ENCODE data around the gene APOL4. TPM values are rescaled to one million over a fixed set of nuclear protein-coding genes. Genes with fewer than 3 reads are reported as not detected.
"Not testable (repeated sequence)": the region's sequence is repeated elsewhere in the genome, so short reads cannot be mapped to it uniquely, and the experiment has no call there.

APOL4 gene
- total RNA-seq, 8 experiments from 2014 or later, result 0.08 to 32.6 (median 5.1) TPM; not detected in 1

DNA sequence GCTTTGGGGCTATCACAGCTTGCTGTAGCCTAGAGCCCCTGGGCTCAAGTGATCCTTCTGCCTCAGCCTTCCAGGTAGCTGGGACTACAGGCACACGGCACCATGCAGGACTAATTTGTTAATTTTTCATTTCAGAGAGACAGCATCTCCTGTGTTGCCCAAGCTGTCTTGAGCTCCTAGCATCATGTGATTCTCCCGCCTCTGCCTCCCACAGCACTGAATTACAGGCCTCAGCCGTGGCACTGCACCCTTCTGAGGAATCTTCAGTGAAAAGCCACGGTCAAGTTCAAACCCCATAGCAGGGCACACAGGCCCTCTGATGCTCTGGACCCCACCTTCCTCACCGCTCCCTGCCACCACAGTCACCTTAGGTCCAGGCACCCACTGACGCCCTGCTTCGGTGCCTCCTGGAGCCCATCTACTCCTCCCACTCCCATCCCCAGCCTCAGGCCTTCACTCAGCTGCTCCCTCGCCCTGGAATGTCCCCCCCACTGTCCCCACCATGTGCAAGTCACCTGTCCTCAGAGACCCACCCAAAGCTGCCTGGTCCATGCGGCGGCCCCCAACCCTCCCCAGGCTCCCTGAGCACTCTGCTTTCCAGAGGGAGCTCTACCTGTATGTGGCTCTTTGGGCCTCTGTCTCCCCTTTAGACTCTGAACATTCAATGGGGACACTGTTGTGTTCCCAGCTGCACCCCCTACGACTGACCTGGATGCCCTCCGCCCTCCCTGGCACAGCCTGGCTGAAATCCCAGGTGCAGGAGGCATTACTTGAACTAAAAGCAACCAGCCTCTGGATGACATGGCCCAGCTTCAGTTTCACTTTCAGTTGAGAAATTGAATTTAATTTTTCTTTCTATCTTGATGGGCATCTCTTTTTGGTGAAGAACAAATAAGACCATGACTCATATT lies 36.1 kb upstream of the APOL4 start:
- Histone ChIP-seq H3K4me3 (peak overlapping the region in 3 of 5 donors; percentile 6 to 49 (median 19)), H3K27ac (no peak overlapping the region), H3K4me1 (replicated peaks in 1 of 2) (peaks cover 8 to 21% of the 10 kb centered on the region in 2 donors)
- 0 to 96% (median 75%) methylated on average over 1 to 4 of the region's 12 CpGs; no CpG with 5 or more reads in 4 of the 10 experiments for WGBS, 10 experiments
- peak in 5 of 8 experiments; percentile 0 to 15 (median 9) for ATAC-seq (replicated peaks in 6 of 8)
- in situ Hi-C loops (cut with MboI; ENCODE audit: low pct_unique_long_range_greater_than_20kb in 2 of 9, low sequenced_read_pairs in 9 of 9, unreplicated experiment in 9 of 9), result no loop called here

DNA sequence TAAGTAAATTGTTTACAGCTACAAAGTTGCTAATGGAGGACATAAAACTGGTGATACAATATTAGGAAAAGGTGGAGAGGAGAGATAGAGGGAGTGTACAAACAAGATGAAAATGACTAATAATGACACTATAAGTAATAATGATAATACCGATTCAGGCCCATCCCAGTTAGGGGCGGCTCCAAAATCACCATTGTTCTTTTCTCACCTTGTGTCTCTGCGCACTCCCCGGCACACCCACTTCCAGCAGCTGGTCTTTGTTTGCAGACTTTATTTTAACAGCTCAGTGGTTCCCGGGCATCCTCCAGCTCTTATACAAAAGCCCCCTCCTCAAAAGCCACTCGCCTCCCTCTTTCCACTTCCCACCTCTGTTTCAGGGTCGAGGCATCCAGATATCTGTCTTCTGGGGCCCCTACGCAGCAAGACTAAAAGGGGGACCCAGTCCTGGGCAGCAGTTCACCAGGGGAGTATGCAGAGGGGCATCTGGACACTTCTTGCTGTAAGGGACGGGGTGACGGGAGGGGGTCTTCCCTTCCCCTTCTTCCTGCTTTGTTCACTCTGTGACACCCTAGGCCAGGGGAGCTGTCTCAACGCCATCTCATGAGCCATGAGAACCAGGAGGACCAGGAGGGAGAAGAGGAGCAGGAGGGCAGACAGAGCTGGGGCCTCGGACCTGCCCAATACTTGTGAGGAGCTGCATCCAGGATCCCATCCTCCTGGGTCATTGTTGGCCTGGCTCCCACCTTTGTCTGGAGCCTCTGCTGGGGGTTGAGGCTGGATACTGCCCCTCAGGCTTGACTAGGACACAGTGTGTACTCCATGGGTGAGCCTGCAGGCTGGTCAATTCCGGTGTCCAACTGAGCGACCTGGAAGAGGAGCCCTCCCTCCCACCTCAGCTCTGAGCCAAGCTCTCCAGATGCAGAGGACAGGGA lies 35.0 kb upstream of the APOL4 start:
- no peak for ATAC-seq (replicated peaks in 6 of 8)
- in situ Hi-C loops (cut with MboI; ENCODE audit: low pct_unique_long_range_greater_than_20kb in 2 of 9, low sequenced_read_pairs in 9 of 9, unreplicated experiment in 9 of 9), result no loop called here
- H3K27ac ChIP-seq, result no peak overlapping the region
- H3K4me1 ChIP-seq (replicated peaks in 1 of 2), result peaks cover 8 to 21% of the 10 kb centered on the region in 2 donors
- peak overlapping the region in 2 of 5 donors; percentile 16 to 49 for H3K4me3 ChIP-seq
- 17 to 100% (median 88%) methylated on average over 1 to 6 of the region's 14 CpGs; no CpG with 5 or more reads in 1 of the 10 experiments for WGBS, 10 experiments

DNA sequence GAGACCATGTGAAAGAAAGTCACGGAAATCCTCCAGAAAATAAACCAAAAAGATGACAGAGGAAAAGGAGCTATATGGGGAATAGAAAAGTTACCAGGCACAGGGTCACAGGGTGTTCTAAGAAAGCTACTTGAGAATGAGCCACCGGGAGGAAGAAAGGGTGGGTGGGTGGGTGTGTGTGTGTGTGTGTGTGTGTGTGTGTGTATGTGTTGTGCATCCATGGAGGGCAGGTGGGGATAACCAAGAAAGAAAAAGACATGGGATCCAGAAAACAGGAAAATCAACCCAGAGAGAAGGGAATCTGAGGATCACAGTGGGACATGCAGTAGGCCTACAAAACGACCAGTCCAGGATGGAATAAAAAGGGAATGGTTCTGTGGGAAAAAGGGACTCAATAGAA lies 34.0 kb upstream of the APOL4 start:
- Histone ChIP-seq H3K27ac (no peak overlapping the region), H3K4me3 (no peak overlapping the region), H3K4me1 (replicated peaks in 1 of 2) (peaks cover 8 to 21% of the 10 kb centered on the region in 2 donors)
- 53 to 100% (median 82%) methylated on average over 1 to 3 of the region's 3 CpGs for WGBS, 10 experiments
- in situ Hi-C loops (cut with MboI; ENCODE audit: low pct_unique_long_range_greater_than_20kb in 2 of 9, low sequenced_read_pairs in 9 of 9, unreplicated experiment in 9 of 9), result no loop called here
- ATAC-seq (replicated peaks in 6 of 8), result no peak

DNA sequence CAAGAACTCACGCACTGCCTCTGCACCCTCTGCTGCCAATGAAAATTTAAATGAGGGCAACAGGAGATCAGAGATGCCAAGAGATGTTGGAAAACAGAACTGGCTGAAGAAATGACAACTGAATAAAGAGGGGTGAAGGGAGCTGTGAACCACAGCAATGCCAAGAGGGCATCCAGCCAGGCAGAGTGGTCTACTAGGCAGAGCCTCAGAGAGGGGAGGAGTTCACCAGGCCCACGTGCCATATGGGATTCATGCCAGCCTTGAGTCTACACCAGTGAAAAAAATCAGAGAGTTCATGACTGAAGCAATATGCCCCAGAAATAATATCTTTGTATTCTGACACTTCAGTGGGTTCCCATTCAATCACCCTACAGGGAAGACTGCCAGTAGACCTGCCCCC lies 33.3 kb upstream of the APOL4 start:
- H3K4me1 ChIP-seq (replicated peaks in 1 of 2), result peaks cover 8 to 21% of the 10 kb centered on the region in 2 donors
- in situ Hi-C loops (cut with MboI; ENCODE audit: low pct_unique_long_range_greater_than_20kb in 2 of 9, low sequenced_read_pairs in 9 of 9, unreplicated experiment in 9 of 9), result no loop called here
- WGBS, 10 experiments, result 0 to 100% (median 74%) methylated on average over 1 to 2 of the region's 2 CpGs; no CpG with 5 or more reads in 2 of the 10 experiments
- no peak for ATAC-seq (replicated peaks in 6 of 8)
- no peak overlapping the region for H3K27ac ChIP-seq
- no peak overlapping the region for H3K4me3 ChIP-seq

DNA sequence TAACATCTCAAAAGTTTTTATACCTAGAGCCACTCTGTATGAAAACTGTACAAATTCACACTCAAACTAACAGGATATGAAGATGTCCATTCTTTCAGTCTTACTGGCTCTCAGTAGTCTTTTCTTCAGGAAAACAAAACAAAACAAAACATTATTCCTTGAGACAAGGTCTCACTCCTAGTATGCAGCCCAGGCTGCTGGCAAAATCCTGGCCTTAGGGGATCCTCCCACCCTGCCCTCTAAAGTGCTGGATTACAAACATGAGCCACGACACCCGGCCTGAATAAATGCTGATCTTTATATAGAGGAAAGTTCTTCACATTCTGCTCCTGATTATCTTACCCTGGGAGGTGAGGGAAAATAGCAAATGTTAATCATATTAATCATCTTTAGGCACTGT lies 32.6 kb upstream of the APOL4 start:
- no peak overlapping the region for H3K27ac ChIP-seq
- in situ Hi-C loops (cut with MboI; ENCODE audit: low pct_unique_long_range_greater_than_20kb in 2 of 9, low sequenced_read_pairs in 9 of 9, unreplicated experiment in 9 of 9), result no loop called here
- ATAC-seq (replicated peaks in 6 of 8), result peak in 3 of 8 experiments; percentile 1 to 53 (median 5)
- H3K4me1 ChIP-seq (replicated peaks in 1 of 2), result peaks cover 8 to 17% of the 10 kb centered on the region in 2 donors
- 0 to 82% (median 18%) methylated on average over 2 of the region's 2 CpGs; no CpG with 5 or more reads in 6 of the 10 experiments for WGBS, 10 experiments
- no peak overlapping the region for H3K4me3 ChIP-seq

DNA sequence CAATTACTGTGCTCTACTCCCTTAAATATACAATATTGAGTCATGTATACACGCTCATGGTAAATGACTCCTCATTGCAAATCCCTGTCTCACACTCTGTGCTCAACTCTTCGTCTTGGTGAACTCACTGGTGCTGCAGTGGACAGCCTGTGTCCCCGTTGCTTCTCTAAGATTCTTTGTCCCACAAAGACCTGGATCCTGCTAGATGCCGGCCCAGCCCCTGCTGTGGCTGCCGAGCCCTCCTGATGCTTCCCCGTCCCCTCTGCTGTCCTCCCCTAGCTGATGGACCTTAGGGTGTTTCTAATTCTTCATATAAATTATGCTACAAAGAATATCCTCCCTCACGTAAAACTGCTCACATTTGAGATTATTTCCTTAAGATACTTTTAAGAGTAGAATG lies 32.2 kb upstream of the APOL4 start:
- ATAC-seq (replicated peaks in 6 of 8), result no peak
- Histone ChIP-seq H3K4me3 (no peak overlapping the region), H3K4me1 (replicated peaks in 1 of 2) (peaks cover 6 to 16% of the 10 kb centered on the region in 2 donors), H3K27ac (no peak overlapping the region)
- WGBS, 10 experiments, result 58 to 93% (median 89%) methylated on average over 2 to 5 of the region's 7 CpGs; no CpG with 5 or more reads in 1 of the 10 experiments
- in situ Hi-C loops (cut with MboI; ENCODE audit: low pct_unique_long_range_greater_than_20kb in 2 of 9, low sequenced_read_pairs in 9 of 9, unreplicated experiment in 9 of 9), result no loop called here

DNA sequence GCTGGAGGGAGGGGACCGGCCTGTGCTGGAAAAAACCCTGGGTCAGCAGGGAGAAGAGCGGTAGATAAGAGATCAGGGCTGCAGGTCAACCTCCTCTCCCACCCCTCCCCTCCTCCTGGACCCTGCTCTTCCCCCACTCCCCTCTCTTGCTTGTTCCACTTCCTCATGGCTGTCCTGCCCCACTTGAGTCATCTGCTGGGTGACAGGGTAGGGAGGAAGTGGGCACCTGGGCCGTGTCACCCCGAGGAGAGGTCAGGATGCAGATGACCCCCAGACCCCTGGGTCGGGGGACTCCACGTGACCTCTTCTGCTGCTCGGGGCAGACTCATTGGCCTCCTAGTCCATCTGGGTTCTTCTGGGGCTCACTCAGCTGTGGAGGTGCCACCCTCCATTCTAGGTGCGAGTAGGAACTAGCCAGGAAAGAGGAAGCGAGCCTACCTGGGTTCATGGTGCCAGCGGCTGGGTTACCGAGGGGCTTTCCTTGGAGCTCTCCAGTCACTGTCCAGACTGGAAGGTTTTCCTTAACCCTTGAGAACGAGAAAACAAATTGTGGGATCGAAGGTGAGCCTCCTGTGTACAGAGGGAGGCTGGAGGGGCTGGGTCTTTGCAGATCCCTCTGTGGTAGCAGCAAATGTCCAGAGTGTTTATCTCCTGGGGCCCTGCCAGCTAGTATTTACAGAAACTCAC lies 31.2 kb upstream of the APOL4 start:
- ATAC-seq (replicated peaks in 6 of 8), result no peak
- 65 to 100% (median 85%) methylated on average over 1 to 5 of the region's 13 CpGs; no CpG with 5 or more reads in 4 of the 10 experiments for WGBS, 10 experiments
- peaks cover under 1 to 11% of the 10 kb centered on the region in 2 donors for H3K4me1 ChIP-seq (replicated peaks in 1 of 2)
- in situ Hi-C loops (cut with MboI; ENCODE audit: low pct_unique_long_range_greater_than_20kb in 2 of 9, low sequenced_read_pairs in 9 of 9, unreplicated experiment in 9 of 9), result no loop called here
- no peak overlapping the region for H3K27ac ChIP-seq
- no peak overlapping the region for H3K4me3 ChIP-seq

DNA sequence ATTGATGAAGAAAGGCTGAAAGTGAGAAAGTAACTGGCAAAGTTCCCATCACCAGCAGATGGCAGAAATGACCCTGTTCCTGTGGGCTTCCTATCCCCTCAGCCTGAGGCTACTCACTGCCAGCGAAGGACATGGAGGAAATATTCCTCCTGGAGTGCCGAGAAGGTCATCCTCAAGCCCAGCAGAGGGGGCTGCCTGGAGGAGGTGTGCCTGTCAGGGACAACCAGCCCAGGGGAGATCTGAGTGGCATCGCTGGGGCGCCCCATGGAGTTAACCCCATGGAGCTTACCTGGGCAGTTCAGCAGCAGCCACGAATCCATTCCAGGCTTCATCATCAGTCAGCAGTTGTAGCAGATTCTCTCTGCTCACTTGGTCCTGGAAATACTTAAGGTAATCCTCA lies 29.4 kb upstream of the APOL4 start:
- in situ Hi-C loops (cut with MboI; ENCODE audit: low pct_unique_long_range_greater_than_20kb in 2 of 9, low sequenced_read_pairs in 9 of 9, unreplicated experiment in 9 of 9); H3K4me3 ChIP-seq; H3K4me1 ChIP-seq (replicated peaks in 1 of 2); H3K27ac ChIP-seq: not testable (repeated sequence)
- ATAC-seq (replicated peaks in 6 of 8), result peak in 1 of 8 experiments; percentile 12
- WGBS, 10 experiments, result 50 to 100% (median 85%) methylated on average over 1 to 2 of the region's 5 CpGs; no CpG with 5 or more reads in 6 of the 10 experiments

DNA sequence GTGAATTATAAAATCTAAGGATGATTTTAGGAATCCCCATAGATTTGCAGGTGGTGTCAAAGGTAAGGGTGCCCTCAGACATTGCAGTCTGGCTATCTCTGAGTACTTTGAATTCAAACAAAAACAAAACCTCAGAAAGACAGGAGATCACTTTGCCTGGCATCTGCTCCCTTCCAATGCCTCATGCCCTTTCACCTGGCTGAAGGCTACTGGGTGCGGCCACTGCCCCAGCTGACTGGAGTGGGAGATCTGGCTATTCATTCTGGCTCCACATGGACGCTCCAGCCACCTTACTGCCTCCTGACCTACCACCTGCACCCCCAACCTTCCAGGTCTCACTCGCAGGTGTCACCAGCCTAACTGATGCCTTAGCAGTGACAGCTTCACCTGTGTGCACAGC lies 28.0 kb upstream of the APOL4 start:
- H3K4me1 ChIP-seq (replicated peaks in 1 of 2); H3K27ac ChIP-seq; in situ Hi-C loops (cut with MboI; ENCODE audit: low pct_unique_long_range_greater_than_20kb in 2 of 9, low sequenced_read_pairs in 9 of 9, unreplicated experiment in 9 of 9); H3K4me3 ChIP-seq; ATAC-seq (replicated peaks in 6 of 8): not testable (repeated sequence)
- 100% methylated on average over 1 of the region's 3 CpGs; no CpG with 5 or more reads in 8 of the 10 experiments for WGBS, 10 experiments

DNA sequence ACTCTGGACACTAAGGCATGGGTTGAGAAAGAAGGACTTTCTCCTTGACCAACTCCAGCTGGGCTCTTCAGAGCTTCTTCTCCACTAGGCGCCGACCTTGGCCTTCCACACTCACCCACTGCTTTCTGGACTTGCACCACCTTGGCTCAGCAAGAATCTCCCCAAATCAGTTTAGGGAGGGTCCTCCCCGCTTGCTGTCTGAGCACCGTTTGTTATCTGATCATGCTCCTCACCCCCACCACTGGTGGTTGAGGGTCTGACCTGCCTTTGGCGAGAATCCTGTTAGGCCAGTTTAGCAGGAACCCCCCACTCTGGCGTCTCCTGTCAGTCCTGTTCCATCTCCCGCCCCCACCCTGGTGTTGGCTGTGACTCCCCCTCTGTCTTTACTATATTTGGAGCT lies 27.3 kb upstream of the APOL4 start:
- in situ Hi-C loops (cut with MboI; ENCODE audit: low pct_unique_long_range_greater_than_20kb in 2 of 9, low sequenced_read_pairs in 9 of 9, unreplicated experiment in 9 of 9), result no loop called here
- H3K4me3 ChIP-seq, result no peak overlapping the region
- peaks cover 0 to 4% of the 10 kb centered on the region in 2 donors for H3K4me1 ChIP-seq (replicated peaks in 1 of 2)
- no peak overlapping the region for H3K27ac ChIP-seq
- 100% methylated on average over 1 of the region's 7 CpGs; no CpG with 5 or more reads in 9 of the 10 experiments for WGBS, 10 experiments
- ATAC-seq (replicated peaks in 6 of 8), result no peak

DNA sequence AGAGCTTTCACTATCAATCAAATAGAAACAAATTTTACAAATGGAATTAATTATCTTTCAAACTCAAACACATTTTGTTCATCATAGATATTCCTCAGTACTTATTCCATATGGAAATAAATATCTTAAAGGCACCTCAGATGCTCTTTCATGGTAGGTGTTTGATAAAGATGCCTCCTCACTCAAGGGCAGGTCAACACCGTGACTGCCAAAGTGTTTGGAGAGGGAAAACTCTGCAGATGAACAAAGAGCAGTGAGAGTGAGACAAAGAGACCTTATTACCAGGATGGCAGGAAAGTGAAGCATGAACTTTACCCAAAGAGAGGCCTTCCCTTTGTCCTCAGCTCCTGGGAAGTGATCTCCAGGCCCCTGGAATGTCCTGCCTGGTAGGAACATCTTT lies 26.8 kb upstream of the APOL4 start:
- H3K4me1 ChIP-seq (replicated peaks in 1 of 2); H3K27ac ChIP-seq; in situ Hi-C loops (cut with MboI; ENCODE audit: low pct_unique_long_range_greater_than_20kb in 2 of 9, low sequenced_read_pairs in 9 of 9, unreplicated experiment in 9 of 9); H3K4me3 ChIP-seq: not testable (repeated sequence)
- ATAC-seq (replicated peaks in 6 of 8), result peak in 1 of 8 experiments; percentile 55
- WGBS, 10 experiments, result 67 to 80% methylated on average over 1 of the region's 1 CpG; no CpG with 5 or more reads in 8 of the 10 experiments

DNA sequence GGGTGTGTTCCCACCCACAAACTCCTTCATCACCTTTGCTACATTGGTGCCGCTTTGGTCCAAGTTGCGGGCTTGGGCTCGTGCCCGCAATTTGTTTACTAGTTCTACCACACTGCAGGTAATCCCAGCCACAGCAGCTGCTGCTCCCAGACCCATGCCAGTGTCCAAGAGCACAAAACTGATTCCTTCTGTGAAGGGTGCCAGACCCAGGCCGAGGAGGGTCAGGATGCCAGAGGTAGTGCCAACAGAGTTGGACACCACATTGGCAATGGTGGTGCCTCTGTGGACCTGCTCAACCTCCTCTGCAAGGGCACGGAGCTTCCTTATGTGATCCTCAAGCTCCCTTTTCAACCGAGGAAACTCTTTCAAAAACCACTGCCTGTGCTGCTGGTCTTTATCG lies 26.2 kb upstream of the APOL4 start:
- no peak for ATAC-seq (replicated peaks in 6 of 8)
- in situ Hi-C loops (cut with MboI; ENCODE audit: low pct_unique_long_range_greater_than_20kb in 2 of 9, low sequenced_read_pairs in 9 of 9, unreplicated experiment in 9 of 9), result no loop called here
- WGBS, 10 experiments, result 20 to 96% (median 76%) methylated on average over 1 to 5 of the region's 8 CpGs; no CpG with 5 or more reads in 4 of the 10 experiments
- H3K27ac ChIP-seq, result no peak overlapping the region
- no peak overlapping the region for H3K4me3 ChIP-seq
- H3K4me1 ChIP-seq (replicated peaks in 1 of 2), result peaks cover 0 to 4% of the 10 kb centered on the region in 2 donors
